ENCODE results near the gene FPGS.

DNA sequence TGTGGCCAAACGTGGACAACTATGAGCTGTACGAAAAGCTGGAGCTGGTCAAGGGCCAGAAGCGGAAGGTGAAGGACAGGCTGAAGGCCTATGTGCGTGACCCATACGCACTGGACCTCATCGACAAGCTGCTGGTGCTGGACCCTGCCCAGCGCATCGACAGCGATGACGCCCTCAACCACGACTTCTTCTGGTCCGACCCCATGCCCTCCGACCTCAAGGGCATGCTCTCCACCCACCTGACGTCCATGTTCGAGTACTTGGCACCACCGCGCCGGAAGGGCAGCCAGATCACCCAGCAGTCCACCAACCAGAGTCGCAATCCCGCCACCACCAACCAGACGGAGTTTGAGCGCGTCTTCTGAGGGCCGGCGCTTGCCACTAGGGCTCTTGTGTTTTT lies 13.5 kb upstream of the FPGS start:
- TF ChIP-seq, protein P1, sequence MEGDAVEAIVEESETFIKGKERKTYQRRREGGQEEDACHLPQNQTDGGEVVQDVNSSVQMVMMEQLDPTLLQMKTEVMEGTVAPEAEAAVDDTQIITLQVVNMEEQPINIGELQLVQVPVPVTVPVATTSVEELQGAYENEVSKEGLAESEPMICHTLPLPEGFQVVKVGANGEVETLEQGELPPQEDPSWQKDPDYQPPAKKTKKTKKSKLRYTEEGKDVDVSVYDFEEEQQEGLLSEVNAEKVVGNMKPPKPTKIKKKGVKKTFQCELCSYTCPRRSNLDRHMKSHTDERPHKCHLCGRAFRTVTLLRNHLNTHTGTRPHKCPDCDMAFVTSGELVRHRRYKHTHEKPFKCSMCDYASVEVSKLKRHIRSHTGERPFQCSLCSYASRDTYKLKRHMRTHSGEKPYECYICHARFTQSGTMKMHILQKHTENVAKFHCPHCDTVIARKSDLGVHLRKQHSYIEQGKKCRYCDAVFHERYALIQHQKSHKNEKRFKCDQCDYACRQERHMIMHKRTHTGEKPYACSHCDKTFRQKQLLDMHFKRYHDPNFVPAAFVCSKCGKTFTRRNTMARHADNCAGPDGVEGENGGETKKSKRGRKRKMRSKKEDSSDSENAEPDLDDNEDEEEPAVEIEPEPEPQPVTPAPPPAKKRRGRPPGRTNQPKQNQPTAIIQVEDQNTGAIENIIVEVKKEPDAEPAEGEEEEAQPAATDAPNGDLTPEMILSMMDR (IDR thresholded peaks at IDR 0.05), result no peak
- TF ChIP-seq, protein P2, sequence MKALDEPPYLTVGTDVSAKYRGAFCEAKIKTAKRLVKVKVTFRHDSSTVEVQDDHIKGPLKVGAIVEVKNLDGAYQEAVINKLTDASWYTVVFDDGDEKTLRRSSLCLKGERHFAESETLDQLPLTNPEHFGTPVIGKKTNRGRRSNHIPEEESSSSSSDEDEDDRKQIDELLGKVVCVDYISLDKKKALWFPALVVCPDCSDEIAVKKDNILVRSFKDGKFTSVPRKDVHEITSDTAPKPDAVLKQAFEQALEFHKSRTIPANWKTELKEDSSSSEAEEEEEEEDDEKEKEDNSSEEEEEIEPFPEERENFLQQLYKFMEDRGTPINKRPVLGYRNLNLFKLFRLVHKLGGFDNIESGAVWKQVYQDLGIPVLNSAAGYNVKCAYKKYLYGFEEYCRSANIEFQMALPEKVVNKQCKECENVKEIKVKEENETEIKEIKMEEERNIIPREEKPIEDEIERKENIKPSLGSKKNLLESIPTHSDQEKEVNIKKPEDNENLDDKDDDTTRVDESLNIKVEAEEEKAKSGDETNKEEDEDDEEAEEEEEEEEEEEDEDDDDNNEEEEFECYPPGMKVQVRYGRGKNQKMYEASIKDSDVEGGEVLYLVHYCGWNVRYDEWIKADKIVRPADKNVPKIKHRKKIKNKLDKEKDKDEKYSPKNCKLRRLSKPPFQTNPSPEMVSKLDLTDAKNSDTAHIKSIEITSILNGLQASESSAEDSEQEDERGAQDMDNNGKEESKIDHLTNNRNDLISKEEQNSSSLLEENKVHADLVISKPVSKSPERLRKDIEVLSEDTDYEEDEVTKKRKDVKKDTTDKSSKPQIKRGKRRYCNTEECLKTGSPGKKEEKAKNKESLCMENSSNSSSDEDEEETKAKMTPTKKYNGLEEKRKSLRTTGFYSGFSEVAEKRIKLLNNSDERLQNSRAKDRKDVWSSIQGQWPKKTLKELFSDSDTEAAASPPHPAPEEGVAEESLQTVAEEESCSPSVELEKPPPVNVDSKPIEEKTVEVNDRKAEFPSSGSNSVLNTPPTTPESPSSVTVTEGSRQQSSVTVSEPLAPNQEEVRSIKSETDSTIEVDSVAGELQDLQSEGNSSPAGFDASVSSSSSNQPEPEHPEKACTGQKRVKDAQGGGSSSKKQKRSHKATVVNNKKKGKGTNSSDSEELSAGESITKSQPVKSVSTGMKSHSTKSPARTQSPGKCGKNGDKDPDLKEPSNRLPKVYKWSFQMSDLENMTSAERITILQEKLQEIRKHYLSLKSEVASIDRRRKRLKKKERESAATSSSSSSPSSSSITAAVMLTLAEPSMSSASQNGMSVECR (CRISPR knock-in tag; IDR thresholded peaks at IDR 0.05; ENCODE audit: borderline replicate concordance), result no peak
- TF ChIP-seq, protein P3, sequence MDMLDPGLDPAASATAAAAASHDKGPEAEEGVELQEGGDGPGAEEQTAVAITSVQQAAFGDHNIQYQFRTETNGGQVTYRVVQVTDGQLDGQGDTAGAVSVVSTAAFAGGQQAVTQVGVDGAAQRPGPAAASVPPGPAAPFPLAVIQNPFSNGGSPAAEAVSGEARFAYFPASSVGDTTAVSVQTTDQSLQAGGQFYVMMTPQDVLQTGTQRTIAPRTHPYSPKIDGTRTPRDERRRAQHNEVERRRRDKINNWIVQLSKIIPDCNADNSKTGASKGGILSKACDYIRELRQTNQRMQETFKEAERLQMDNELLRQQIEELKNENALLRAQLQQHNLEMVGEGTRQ (CRISPR knock-in tag; IDR thresholded peaks at IDR 0.05), result no peak
- no peak for TF ChIP-seq TCF7 (CRISPR knock-in tag; IDR thresholded peaks at IDR 0.05; ENCODE audit: low read depth)
- TF ChIP-seq, protein P4, sequence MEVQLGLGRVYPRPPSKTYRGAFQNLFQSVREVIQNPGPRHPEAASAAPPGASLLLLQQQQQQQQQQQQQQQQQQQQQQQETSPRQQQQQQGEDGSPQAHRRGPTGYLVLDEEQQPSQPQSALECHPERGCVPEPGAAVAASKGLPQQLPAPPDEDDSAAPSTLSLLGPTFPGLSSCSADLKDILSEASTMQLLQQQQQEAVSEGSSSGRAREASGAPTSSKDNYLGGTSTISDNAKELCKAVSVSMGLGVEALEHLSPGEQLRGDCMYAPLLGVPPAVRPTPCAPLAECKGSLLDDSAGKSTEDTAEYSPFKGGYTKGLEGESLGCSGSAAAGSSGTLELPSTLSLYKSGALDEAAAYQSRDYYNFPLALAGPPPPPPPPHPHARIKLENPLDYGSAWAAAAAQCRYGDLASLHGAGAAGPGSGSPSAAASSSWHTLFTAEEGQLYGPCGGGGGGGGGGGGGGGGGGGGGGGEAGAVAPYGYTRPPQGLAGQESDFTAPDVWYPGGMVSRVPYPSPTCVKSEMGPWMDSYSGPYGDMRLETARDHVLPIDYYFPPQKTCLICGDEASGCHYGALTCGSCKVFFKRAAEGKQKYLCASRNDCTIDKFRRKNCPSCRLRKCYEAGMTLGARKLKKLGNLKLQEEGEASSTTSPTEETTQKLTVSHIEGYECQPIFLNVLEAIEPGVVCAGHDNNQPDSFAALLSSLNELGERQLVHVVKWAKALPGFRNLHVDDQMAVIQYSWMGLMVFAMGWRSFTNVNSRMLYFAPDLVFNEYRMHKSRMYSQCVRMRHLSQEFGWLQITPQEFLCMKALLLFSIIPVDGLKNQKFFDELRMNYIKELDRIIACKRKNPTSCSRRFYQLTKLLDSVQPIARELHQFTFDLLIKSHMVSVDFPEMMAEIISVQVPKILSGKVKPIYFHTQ (CRISPR knock-in tag; IDR thresholded peaks at IDR 0.05), result no peak
- no peak for TF ChIP-seq KAT7 (CRISPR knock-in tag; IDR thresholded peaks at IDR 0.05; ENCODE audit: borderline replicate concordance)
- TF ChIP-seq, protein P5, sequence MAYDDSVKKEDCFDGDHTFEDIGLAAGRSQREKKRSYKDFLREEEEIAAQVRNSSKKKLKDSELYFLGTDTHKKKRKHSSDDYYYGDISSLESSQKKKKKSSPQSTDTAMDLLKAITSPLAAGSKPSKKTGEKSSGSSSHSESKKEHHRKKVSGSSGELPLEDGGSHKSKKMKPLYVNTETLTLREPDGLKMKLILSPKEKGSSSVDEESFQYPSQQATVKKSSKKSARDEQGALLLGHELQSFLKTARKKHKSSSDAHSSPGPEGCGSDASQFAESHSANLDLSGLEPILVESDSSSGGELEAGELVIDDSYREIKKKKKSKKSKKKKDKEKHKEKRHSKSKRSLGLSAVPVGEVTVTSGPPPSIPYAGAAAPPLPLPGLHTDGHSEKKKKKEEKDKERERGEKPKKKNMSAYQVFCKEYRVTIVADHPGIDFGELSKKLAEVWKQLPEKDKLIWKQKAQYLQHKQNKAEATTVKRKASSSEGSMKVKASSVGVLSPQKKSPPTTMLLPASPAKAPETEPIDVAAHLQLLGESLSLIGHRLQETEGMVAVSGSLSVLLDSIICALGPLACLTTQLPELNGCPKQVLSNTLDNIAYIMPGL (CRISPR knock-in tag; IDR thresholded peaks at IDR 0.05), result no peak
- no peak for TF ChIP-seq ZBTB21 (CRISPR knock-in tag; IDR thresholded peaks at IDR 0.05; ENCODE audit: borderline replicate concordance)

Measured in WTC11 (cell line).